Aorta (tissue), 5 donors: ENCODE results near the gene FDX1. TPM values are rescaled to one million over a fixed set of nuclear protein-coding genes. Genes with fewer than 3 reads are reported as not detected.

Experiments used
- ATAC-seq: fragments of 200-7000 bp; cut with Tn5 transposase; one replicate; pipeline ENCODE4 v1.9.1; 2022; ENCODE audit warnings: moderate library complexity; ENCODE audit not compliant: low FRiP score
- DNase-seq, 2 donors: peaks; one replicate each; pipeline ENCODE4 v3.0.0-alpha.2; 2020
- H3K27ac ChIP-seq, 2 donors: one replicate each; pipeline ENCODE4 v1.5.1; 2013; ENCODE audit warnings: low read length in 2 of 2, mild to moderate bottlenecking in 2 of 2, moderate library complexity in 2 of 2, control low read depth in 1 of 2, inconsistent platforms in 1 of 2, low read depth in 1 of 2
- H3K27me3 ChIP-seq, 2 donors: one replicate each; pipeline ENCODE4 v1.6.1; 2013; ENCODE audit warnings: control low read depth in 1 of 2, low read length in 1 of 2, mild to moderate bottlenecking in 1 of 2, moderate library complexity in 1 of 2; ENCODE audit not compliant: insufficient read depth in 2 of 2, control insufficient read depth in 1 of 2
- H3K36me3 ChIP-seq, 2 donors: one replicate each; pipeline ENCODE4 v1.6.1; 2013; ENCODE audit warnings: control low read depth in 1 of 2, low read length in 1 of 2, mild to moderate bottlenecking in 1 of 2; ENCODE audit not compliant: insufficient read depth in 2 of 2, control insufficient read depth in 1 of 2
- H3K4me1 ChIP-seq, 2 donors: one replicate each; pipeline ENCODE4 v1.6.1; 2013; ENCODE audit warnings: low read length in 2 of 2, control low read depth in 1 of 2, mild to moderate bottlenecking in 1 of 2, moderate library complexity in 1 of 2; ENCODE audit not compliant: insufficient read depth in 2 of 2, control insufficient read depth in 1 of 2
- H3K4me3 ChIP-seq, 2 donors: one replicate each; pipeline ENCODE4 v1.5.1; 2013; ENCODE audit warnings: low read length in 2 of 2, control low read depth in 1 of 2, mild to moderate bottlenecking in 1 of 2
- H3K9me3 ChIP-seq: one replicate; pipeline ENCODE4 v1.6.1; 2013; ENCODE audit warnings: mild to moderate bottlenecking, low read length; ENCODE audit not compliant: control insufficient read depth
- WGBS, 2 donors: extraction: QIAGEN DNeasy Blood & Tissue Kit; methylation state at CpG; one replicate each; pipeline ENCODE4 v1.1.7; 2013; 5-methylcytosine and 5-hydroxymethylcytosine counted together
- intact Hi-C, 2 donors: fragments of 100-400 bp; cut with DNase I; formaldehyde crosslinking; loops; one replicate each; pipeline versions ENCODE4 v1.14.2 to v1.15.0; 2022
- polyA plus RNA-seq, 2 donors: library from polyadenylated mRNA; stranded (reverse); fragments of 200-250 nt; gene quantifications; one replicate each; pipeline ENCODE4 v1.2.3, GENCODE V29; 2013
- total RNA-seq, 2 donors: library from RNA; stranded (reverse); fragmentation: NEBNext Ultra II Directional; extraction: Animal tissue kit (Norgen Biotek cat#: 25700); gene quantifications; one replicate each; pipeline ENCODE4 v1.2.1, GENCODE V29; 2021
- donor health status: healthy with polysubstance abuse.
- donor health status: Bipolar disorder and iron deficiency.
- donor health status: DM: no; HTN: no; CAD: no.
- donor health status: DM: no; HTN: no; CAD: no.
- donor health status: DM: yes; HTN: yes; CAD: no.

The FDX1 gene
- total and polyA plus RNA-seq, 4 donors: 6.4 to 15.5 (median 8.4) TPM

- Histone ChIP-seq H3K4me3 (no peak overlapping the region), H3K27me3 (no peaks in the 10 kb centered on the region), H3K36me3 (peaks cover 4% of the 10 kb centered on the region in 2 donors), H3K9me3 (no peaks in the 10 kb centered on the region), H3K4me1 (peaks cover 0 to 2% of the 10 kb centered on the region in 2 donors), H3K27ac (no peak overlapping the region)
- DNase-seq (no peak), ATAC-seq (no peak)
- WGBS, 2 donors: 98 to 99% methylated on average over 4 of the region's 4 CpGs
- intact Hi-C loops: loop anchor here in 1 of 2 donors (10.0 kb wide), 1 partner anchor 767 kb away; no protein-coding TSS in a partner anchor
Measured at GRCh38 chr11:110468121-110468520, 38.4 kb downstream of the FDX1 start.

- Histone ChIP-seq H3K36me3 (peaks cover 4% of the 10 kb centered on the region in 2 donors), H3K4me3 (no peak overlapping the region), H3K27ac (no peak overlapping the region), H3K27me3 (no peaks in the 10 kb centered on the region), H3K9me3 (no peaks in the 10 kb centered on the region), H3K4me1 (peaks cover 0 to 2% of the 10 kb centered on the region in 2 donors)
- intact Hi-C loops: loop anchor here in 1 of 2 donors (10.0 kb wide), 1 partner anchor 766 kb away; no protein-coding TSS in a partner anchor
- ATAC-seq (no peak), DNase-seq (no peak)
Measured at GRCh38 chr11:110469127-110469526, 39.4 kb downstream of the FDX1 start.

GRCh38 chr11:110470716-110471115, 41.0 kb downstream of the FDX1 start:
- Histone ChIP-seq H3K27ac (no peak overlapping the region), H3K36me3 (peaks cover 1 to 4% of the 10 kb centered on the region in 2 donors), H3K4me3 (no peak overlapping the region), H3K9me3 (no peaks in the 10 kb centered on the region), H3K27me3 (no peaks in the 10 kb centered on the region), H3K4me1 (peaks cover 0 to 2% of the 10 kb centered on the region in 2 donors)
- DNase-seq (no peak), ATAC-seq (no peak)
- 47 to 57% methylated on average over 2 of the region's 2 CpGs for WGBS, 2 donors
- intact Hi-C loops: no loop called here

- Histone ChIP-seq H3K4me1 (peaks cover 0 to 2% of the 10 kb centered on the region in 2 donors), H3K27ac (no peak overlapping the region), H3K27me3 (no peaks in the 10 kb centered on the region), H3K36me3 (peaks cover 1 to 4% of the 10 kb centered on the region in 2 donors), H3K9me3 (no peaks in the 10 kb centered on the region), H3K4me3 (no peak overlapping the region)
- 72% methylated on average over 1 of the region's 1 CpG for WGBS, 2 donors
- intact Hi-C loops: no loop called here
- DNase-seq (no peak), ATAC-seq (no peak)
Measured at GRCh38 chr11:110471371-110471770, 41.6 kb downstream of the FDX1 start.

GRCh38 chr11:110472858-110473257, 43.1 kb downstream of the FDX1 start:
- Histone ChIP-seq H3K9me3 (no peaks in the 10 kb centered on the region), H3K4me1 (peaks cover 0 to 2% of the 10 kb centered on the region in 2 donors), H3K27me3 (no peaks in the 10 kb centered on the region), H3K4me3 (no peak overlapping the region), H3K36me3 (peaks cover 0 to 4% of the 10 kb centered on the region in 2 donors), H3K27ac (no peak overlapping the region)
- WGBS, 2 donors: 95 to 96% methylated on average over 1 of the region's 1 CpG
- no peak for DNase-seq
- intact Hi-C loops: no loop called here
- no peak for ATAC-seq

- H3K4me1 ChIP-seq: peaks cover 0 to 2% of the 10 kb centered on the region in 2 donors
- DNase-seq: no peak
- no peak for ATAC-seq
- 89 to 94% methylated on average over 7 of the region's 7 CpGs for WGBS, 2 donors
- H3K27me3 ChIP-seq: no peaks in the 10 kb centered on the region
- no peak overlapping the region for H3K4me3 ChIP-seq
- H3K27ac ChIP-seq: no peak overlapping the region
- peaks cover 0 to 4% of the 10 kb centered on the region in 2 donors for H3K36me3 ChIP-seq
- intact Hi-C loops: no loop called here
- H3K9me3 ChIP-seq: no peaks in the 10 kb centered on the region
Measured at GRCh38 chr11:110473706-110474105, 44.0 kb downstream of the FDX1 start.

- no peak for DNase-seq
- H3K36me3 ChIP-seq: peaks cover 0 to 4% of the 10 kb centered on the region in 2 donors
- no peaks in the 10 kb centered on the region for H3K9me3 ChIP-seq
- no peak overlapping the region for H3K4me3 ChIP-seq
- intact Hi-C loops: no loop called here
- H3K4me1 ChIP-seq: peaks cover 0 to 2% of the 10 kb centered on the region in 2 donors
- no peak for ATAC-seq
- 94 to 100% methylated on average over 1 of the region's 1 CpG for WGBS, 2 donors
- no peaks in the 10 kb centered on the region for H3K27me3 ChIP-seq
- H3K27ac ChIP-seq: no peak overlapping the region
Measured at GRCh38 chr11:110474578-110474977, 44.8 kb downstream of the FDX1 start.

- Histone ChIP-seq H3K36me3 (peaks cover 0 to 4% of the 10 kb centered on the region in 2 donors), H3K9me3 (no peaks in the 10 kb centered on the region), H3K4me3 (no peak overlapping the region), H3K27ac (no peak overlapping the region), H3K27me3 (no peaks in the 10 kb centered on the region), H3K4me1 (peaks cover 0 to 2% of the 10 kb centered on the region in 2 donors)
- intact Hi-C loops: no loop called here
- ATAC-seq (no peak), DNase-seq (no peak)
- 52 to 68% methylated on average over 1 of the region's 1 CpG for WGBS, 2 donors
Measured at GRCh38 chr11:110475671-110476070, 45.9 kb downstream of the FDX1 start.

GRCh38 chr11:110478410-110478809, 48.7 kb downstream of the FDX1 start:
- DNase-seq: no peak
- H3K27me3 ChIP-seq: no peaks in the 10 kb centered on the region
- 56 to 60% methylated on average over 12 of the region's 12 CpGs for WGBS, 2 donors
- H3K36me3 ChIP-seq: no peaks in the 10 kb centered on the region
- H3K4me1 ChIP-seq: no peaks in the 10 kb centered on the region
- peaks cover 2% of the 10 kb centered on the region for H3K9me3 ChIP-seq
- H3K27ac ChIP-seq: no peak overlapping the region
- intact Hi-C loops: no loop called here
- ATAC-seq: no peak
- no peak overlapping the region for H3K4me3 ChIP-seq
